ENCODE results near the gene INTS11. TPM values are rescaled to one million over a fixed set of nuclear protein-coding genes. Genes with fewer than 3 reads are reported as not detected.

The INTS11 gene
- total and polyA plus RNA-seq, 2 of the 8 experiments (the other 6 are each of a cell fraction or from before 2014, with no cell fraction given): 113 to 243 TPM

DNA sequence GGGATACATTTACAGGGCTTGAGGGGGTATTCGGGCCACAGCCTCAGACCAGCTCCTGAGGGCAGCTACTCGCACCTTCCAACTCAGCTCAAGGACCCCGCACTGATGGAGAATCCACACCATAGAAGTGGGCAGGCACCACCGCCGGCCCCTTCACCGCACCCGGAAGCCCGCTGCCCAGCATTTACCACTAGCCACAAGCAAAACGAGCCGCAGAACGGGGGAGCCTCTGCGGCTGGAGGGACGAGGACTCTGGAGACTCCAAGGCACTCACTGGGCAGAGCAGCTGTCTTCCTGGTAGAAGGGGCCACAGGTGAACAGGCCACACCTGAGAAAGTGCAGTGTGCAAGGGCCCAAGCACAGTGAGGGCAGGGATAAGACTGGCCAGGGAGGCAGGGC, 56.2 kb downstream of the INTS11 start (continued):
- no peak for TF ChIP-seq FOSL1 (IDR thresholded peaks at IDR 0.05; ENCODE audit: insufficient read depth, low read depth, low read length)
- no peak for TF ChIP-seq GTF2F1 (IDR thresholded peaks at IDR 0.05; ENCODE audit: borderline replicate concordance, low read depth, low read length)
- TF ChIP-seq, protein P1, sequence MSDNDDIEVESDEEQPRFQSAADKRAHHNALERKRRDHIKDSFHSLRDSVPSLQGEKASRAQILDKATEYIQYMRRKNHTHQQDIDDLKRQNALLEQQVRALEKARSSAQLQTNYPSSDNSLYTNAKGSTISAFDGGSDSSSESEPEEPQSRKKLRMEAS (IDR thresholded peaks at IDR 0.05): no peak

Data from H1 (cell line).